ENCODE results near the gene FUS. TPM values are rescaled to one million over a fixed set of nuclear protein-coding genes. Genes with fewer than 3 reads are reported as not detected.

The FUS gene
- total RNA-seq, 1 donor from 2014 or later = 67.2 TPM

DNA sequence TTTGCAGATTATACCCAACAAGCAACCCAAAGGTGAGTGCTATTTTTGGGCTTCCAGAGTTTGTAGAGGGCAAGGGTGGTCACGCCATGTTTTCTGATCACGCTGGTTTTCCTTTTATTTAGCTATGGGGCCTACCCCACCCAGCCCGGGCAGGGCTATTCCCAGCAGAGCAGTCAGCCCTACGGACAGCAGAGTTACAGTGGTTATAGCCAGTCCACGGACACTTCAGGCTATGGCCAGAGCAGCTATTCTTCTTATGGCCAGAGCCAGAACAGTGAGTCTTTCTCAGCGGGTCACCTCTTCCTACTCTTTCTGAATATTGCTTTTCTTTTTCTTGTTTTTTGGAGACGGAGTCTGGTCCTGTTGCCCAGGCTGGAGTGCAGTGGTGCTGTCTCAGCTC lies 2.5 kb downstream of the FUS start:
- TF ChIP-seq CTCF (conservative IDR thresholded peaks at IDR 0.05; ENCODE audit: low read depth, low read length) = no peak
- peak overlapping the region; percentile 89 for H3K4me3 ChIP-seq (ENCODE audit: low read depth, low read length)
- no peak for DNase-seq (ENCODE audit: low read depth)

- H3K4me3 ChIP-seq (ENCODE audit: low read depth, low read length) = no peak overlapping the region
- no peak for TF ChIP-seq CTCF (conservative IDR thresholded peaks at IDR 0.05; ENCODE audit: low read depth, low read length)
- no peak for DNase-seq (ENCODE audit: low read depth)
Observed at GRCh38 chr16:31183432-31184428, 3.8 kb downstream of the FUS start.

DNA sequence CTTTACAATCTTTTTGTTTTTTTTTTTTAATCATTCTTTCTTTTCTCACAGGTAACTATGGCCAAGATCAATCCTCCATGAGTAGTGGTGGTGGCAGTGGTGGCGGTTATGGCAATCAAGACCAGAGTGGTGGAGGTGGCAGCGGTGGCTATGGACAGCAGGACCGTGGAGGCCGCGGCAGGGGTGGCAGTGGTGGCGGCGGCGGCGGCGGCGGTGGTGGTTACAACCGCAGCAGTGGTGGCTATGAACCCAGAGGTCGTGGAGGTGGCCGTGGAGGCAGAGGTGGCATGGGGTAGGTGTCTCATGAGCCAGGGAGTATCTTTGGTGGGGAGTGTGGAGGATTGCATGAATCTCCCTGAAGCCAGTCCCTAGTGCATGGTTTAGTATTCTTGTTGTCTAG lies 4.9 kb downstream of the FUS start:
- TF ChIP-seq CTCF (conservative IDR thresholded peaks at IDR 0.05; ENCODE audit: low read depth, low read length) = no peak

GRCh38 chr16:31185339-31185738 lies 5.4 kb downstream of the FUS start:
- no peak for TF ChIP-seq CTCF (conservative IDR thresholded peaks at IDR 0.05; ENCODE audit: low read depth, low read length)
- no peak for DNase-seq (ENCODE audit: low read depth)
- no peak overlapping the region for H3K4me3 ChIP-seq (ENCODE audit: low read depth, low read length)

More for the DNA sequence above, 4.9 kb downstream of the FUS start:
- no peak overlapping the region for H3K4me3 ChIP-seq (ENCODE audit: low read depth, low read length)
- DNase-seq (ENCODE audit: low read depth) = no peak

- H3K4me3 ChIP-seq (ENCODE audit: low read depth, low read length) = no peak overlapping the region
- no peak for DNase-seq (ENCODE audit: low read depth)
- no peak for TF ChIP-seq CTCF (conservative IDR thresholded peaks at IDR 0.05; ENCODE audit: low read depth, low read length)
Observed at GRCh38 chr16:31186176-31186575, 6.2 kb downstream of the FUS start.

DNA sequence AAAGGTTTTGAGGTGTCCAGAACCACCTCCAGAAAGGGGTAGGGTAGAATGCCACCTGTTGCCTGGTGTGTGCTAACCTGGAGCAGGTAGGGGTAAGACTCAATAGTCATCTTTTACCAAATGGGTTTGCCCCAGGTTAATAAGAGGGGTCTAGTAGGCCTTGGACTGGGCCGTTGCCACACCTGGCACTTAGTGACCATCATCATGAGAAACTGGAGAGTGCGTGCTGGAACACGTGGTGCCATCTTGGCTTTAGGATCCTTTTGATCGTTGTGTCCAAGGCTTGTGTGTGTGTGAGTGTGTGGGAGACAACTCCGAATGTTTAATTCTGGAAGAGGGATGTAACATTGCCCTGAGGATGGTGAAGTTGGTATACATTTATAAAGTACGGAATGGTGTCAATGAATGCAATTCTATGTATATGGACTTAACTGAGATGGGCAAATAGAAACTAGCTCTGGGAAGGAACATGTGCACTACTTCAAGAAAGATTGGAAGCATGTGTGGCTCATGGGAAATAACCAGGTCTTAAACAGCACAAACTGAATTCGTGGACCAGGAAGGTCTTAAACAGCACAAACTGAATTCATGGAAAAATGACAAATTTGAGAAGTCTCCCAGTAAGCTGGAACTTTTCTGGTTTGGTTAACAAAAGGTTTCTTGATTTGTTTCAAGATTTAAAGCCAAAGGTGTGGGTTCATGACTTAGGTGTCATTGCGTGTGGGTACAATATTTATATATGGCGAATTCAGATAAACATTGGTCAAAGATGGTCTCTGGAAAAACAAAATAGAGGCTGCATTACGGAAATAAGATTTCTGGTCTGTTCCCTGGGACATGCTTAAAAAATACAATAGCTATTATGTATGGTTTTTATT lies 7.2 kb downstream of the FUS start:
- no peak for DNase-seq (ENCODE audit: low read depth)
- no peak overlapping the region for H3K4me3 ChIP-seq (ENCODE audit: low read depth, low read length)
- no peak for TF ChIP-seq CTCF (conservative IDR thresholded peaks at IDR 0.05; ENCODE audit: low read depth, low read length)

Data from epithelial cell of proximal tubule (primary cell).